HTR-8/SVneo (cell line): ENCODE data around the gene PPP2R1B.

ENCODE experiments used
- DNase-seq: peaks from one replicate; pipeline ENCODE4 v3.0.0; 2011; ENCODE audit warnings: low spot score, mixed read lengths; ENCODE audit not compliant: insufficient read length
- FAIRE-seq: peaks from 2 replicates; lab custom pipeline; 2011; peaks lifted over from hg19 to GRCh38; lab: Jason Lieb, UNC

PPP2R1B gene

DNA sequence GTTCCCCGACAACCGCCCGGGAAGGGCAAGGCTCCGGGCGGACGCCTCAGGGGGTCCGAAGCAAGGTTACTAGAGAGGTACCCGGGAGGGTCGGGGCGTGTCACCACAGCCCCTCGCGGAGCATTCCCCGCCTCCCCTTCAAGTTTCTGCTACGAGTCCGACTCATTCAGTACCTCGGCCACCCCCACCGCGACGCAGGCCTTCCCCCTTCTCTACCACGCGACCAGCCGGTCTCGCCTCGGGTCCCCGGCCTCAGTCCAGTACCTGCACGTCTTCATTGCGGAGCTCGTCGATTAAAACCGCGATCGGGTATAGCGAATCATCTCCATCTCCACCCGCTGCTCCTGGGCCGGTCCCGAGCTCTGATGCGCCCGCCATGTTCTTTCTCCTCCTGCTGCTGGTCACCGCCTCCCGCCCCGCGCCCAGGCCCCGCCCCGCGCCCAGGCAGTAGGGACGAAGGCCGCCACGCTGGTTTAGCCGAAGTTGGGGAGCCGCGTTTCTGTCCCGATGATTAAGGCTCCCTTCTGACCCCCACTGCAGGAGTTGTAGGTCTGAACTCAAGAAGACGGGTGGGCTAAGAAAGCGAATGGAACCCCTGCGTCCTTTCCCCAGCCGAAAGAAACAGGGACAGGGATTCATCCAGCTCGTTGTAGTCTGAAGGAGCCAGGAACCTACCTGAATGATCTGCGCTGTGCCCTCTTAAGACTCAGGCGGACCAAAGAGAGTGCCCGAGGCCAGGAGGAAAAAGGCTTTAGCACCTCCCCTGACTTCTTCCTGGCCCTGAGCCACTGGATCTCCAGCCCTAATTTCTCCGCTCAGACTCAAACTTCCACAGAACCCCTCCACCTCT is at the start of gene PPP2R1B:
Gene PPP2R1B (minus strand): TSS at position 406 of the 850 bp plus-strand sequence. CDS start 28 bp downstream, at position 378.
- DNase-seq (peak; percentile 99), FAIRE-seq (peak; percentile 94)

DNA sequence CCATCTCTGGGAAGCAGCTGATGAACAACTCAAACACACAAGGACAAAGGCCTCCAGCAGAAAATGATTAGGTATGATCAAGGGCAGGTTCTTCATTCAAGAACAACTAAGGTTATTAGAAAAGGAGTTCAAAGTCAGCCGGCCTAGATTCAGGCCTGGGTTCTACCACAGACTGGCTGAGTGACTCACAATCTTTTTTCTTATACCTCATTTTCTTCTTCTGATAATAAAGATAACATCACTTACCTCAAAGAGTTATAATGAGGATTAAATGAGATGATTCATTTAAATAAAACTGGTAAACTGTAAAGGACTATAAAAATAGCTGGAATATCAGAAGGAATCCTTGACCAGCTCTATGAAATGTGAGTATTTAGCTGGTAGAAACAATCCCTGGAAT is 49.3 kb upstream of the PPP2R1B start:
- FAIRE-seq: no peak
- DNase-seq: no peak

DNA sequence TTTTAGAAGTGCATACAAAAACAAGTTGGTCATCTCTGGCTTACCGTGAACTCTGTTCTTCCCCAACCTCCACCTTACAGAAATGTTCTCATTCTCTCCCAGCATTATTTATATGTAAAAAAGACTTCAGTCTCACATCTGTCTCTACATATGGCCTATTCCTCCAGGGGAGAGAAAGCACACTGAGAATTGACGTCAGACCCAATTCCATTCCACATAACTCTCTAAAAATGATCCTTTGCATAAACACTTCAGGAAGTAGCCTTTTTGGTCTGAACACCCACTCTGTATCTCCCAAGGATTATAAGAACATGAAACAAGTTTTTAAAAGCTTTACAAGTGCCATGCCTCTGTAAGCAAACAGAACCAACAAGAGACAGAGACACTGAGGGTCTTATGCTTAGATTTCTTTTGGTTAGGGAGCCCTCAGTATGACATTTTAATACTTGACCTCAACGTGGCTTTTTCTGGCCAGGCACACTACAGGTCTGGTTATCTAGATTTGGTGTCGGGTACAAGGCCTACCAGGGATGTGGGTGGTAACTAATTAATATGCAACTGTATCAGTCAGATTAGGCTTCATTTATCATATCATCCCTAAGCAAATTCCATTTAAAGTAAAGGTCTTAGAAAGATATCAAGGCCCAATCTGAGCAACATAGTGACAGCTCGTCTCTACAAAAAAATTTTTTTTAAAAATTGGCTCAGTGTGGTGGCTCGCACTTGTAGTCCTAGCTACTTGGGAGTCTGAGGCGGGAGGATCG is 48.5 kb upstream of the PPP2R1B start:
- DNase-seq: no peak

DNA sequence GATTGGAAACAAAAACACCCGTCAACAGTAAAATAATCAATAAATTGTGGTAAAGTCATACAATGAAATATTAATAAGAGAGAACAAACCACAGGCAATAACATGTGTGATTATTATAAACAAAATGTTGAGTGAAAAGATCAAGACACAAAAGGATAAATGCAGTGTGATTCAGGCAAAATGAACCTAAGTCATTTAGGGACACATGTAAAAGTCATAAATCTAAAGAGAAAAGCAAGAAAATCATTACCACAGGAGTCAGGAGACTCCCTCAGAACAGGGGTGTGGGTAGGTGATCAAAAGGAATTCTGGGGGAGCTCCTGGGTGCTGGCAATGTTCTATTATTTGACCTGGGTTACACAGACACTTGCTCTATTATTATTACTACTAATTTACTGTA is 47.9 kb upstream of the PPP2R1B start:
- DNase-seq (no peak), FAIRE-seq (no peak)

More for the DNA sequence above, 48.5 kb upstream of the PPP2R1B start:
- FAIRE-seq: peak; percentile 66

DNA sequence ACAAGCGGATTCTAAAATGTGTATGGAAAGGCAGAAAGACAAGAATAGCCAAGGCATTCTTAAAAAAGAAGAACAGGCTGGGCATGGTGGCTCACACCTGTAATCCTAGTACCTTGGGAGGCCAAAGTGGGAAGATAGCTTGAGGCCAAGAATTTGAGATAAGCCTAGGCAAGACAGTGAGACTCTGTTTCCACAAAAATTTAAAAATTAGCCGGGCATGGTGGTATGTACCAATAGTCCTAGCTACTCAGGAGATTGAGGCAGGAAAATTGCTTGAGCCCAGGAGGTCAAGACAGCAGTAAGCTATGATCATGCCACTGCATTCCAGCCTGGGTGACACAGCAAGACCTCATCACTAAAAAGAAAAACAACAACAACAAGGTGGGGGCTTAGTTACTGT is 46.0 kb upstream of the PPP2R1B start:
- FAIRE-seq: peak; percentile 38
- DNase-seq: no peak

DNA sequence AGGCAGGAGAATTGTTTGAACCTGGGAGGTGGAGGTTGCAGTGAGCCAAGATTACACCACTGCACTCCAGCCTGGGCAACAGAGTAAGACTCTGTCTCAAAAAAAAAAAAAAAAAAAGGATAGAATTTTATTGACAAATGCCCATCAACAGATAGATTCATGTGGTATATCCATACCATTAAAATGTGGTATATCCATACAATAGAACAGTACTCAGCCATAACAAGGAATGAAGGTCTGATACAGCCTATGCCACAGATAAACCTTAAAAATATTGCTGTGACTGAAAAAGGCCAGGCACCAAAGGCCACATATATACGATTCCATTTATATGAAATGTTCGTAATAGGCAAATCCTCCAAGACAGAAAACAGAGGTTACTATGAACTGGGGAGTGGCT is 45.3 kb upstream of the PPP2R1B start:
- peak; percentile 20 for FAIRE-seq

DNA sequence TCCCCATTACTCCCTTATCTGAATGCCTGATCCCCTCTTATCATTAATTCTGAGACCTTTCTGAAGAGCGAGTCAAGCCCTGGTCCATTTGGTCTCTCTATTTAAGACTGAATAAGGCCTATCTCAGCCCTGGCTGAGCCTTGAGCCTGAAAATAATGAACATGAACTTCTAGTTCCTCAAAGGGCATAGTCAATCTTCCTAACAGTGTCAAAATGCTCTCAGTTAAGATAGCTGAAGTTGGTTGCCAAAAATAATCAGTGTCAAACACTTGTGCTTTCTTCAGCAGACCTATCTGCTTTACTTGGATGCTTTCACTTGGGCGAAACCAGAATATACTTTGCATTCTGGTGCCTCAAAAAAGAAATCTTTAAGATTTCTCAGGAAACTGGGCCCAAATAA is 42.6 kb upstream of the PPP2R1B start:
- DNase-seq (no peak), FAIRE-seq (peak; percentile 63)

More for the DNA sequence above, 45.3 kb upstream of the PPP2R1B start:
- no peak for DNase-seq

DNA sequence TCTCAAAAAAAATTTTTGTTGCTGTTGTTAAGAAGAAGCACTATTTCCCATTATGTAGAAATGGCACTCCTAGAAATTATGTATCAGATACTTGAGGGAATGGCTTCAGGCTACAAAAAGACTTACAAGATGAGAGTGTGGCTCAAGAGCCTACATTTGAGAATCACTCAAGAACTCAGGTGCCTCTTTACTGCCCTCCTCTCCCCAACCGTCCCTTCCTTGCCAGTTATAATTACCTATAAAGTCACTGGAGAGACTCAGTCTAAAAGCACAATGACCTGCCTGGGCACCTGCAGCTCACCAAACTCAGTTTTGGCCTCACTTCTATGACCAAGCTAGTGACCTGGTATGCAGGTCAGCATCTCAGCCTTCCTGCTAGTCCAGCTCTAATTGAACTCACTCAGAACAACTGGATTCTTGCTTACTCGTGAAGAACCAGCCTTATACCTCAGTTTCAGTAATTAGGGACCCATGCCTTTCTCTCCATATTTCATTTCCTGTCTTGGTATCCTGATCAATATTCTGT is 41.9 kb upstream of the PPP2R1B start:
- FAIRE-seq: no peak
- DNase-seq: no peak

DNA sequence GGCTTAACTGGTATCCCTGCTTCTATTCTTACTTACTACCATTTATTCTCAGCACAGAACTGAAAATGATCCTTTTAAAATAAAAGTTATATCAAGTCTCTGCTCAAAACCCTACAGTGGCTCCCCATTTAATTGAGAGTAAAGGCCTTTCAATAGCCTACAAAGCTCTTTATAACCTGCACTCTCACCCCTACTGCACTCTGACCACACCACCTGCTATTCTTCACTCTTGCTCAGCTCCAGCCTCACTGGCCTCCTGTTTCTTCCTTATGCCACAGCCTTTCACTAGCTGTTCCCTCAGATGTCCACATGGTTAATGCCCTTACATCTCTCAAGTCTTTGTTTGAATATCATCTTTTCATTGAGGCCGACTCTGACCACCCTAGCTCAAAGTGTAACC is 40.9 kb upstream of the PPP2R1B start:
- FAIRE-seq: no peak

DNA sequence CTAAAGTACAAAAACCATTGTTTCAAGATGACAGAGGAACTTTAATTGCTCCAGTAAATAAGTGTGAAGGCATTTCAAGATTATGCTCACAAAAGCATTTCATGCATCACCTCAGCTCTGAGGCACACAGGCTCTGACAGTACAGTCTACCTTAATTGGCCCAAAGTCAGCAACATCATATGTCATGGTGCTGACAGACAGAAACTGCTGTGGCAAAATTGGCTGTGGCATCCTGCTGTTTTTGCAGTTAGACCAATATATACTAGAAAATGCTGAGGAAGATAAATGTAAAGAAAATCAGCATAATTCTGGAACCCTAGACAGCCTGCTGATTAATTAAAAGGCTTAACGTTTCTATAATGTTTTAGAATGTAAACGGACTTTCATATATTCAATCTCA is 34.9 kb upstream of the PPP2R1B start:
- no peak for FAIRE-seq
- no peak for DNase-seq

More for the DNA sequence above, 40.9 kb upstream of the PPP2R1B start:
- no peak for DNase-seq

DNA sequence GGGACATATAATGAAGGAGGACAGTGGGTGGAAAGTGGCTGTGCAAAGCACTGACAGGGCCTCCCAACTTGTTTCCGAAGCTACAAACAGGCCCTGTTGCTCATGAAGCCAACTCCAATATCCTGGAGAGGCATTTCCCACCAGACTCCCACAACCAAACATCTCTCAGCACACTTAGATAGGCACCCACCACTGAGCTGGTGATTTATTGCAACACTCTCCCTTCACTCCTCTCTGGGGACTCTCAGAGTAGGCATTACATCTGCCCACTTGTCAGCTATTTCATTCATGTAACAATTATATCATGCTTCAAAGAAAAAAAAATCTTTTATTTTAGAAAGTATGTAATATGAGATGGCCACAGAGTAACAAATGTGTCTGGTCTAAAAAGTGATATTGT is 32.1 kb upstream of the PPP2R1B start:
- FAIRE-seq: peak; percentile 63
- DNase-seq: no peak

DNA sequence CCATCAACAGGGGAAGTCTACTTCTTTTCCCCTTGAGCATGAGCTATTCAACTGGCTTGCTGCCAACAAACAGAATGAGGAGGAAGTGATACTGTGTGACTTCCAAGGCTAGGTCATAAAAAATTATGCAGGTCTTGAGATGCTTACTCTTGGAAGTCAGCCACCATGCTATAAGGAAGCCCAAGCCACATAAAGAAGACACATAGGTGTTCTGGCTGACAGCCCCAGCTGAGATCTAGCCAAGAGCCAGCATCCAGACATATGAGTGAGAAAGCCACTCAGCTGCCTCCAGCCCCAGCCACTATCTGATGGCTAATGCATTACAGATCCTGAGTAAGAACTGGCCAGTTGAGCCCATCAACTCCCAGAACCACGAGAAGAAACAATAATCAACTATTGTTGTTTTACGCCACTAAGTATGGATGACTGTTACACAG is 31.0 kb upstream of the PPP2R1B start:
- DNase-seq (no peak), FAIRE-seq (peak; percentile 55)

DNA sequence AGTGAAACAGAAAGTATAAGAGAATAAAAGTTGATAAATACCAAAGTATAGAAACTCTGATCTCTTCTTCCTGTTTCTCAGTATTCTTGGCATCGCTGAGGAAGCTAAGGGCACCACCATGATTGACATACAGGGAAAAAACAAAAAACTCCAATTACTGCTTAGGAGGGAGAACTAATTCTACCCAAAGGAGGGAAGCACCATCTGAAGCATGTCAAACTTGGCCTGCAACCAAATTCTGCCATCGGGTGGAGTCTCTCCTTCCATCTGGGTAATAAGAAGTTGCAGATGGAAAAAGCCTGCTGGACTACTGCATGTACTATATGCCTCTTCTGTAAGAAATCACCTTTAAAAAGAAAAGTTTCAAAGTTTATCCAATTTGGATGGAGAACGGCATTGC is 30.5 kb upstream of the PPP2R1B start:
- no peak for FAIRE-seq

DNA sequence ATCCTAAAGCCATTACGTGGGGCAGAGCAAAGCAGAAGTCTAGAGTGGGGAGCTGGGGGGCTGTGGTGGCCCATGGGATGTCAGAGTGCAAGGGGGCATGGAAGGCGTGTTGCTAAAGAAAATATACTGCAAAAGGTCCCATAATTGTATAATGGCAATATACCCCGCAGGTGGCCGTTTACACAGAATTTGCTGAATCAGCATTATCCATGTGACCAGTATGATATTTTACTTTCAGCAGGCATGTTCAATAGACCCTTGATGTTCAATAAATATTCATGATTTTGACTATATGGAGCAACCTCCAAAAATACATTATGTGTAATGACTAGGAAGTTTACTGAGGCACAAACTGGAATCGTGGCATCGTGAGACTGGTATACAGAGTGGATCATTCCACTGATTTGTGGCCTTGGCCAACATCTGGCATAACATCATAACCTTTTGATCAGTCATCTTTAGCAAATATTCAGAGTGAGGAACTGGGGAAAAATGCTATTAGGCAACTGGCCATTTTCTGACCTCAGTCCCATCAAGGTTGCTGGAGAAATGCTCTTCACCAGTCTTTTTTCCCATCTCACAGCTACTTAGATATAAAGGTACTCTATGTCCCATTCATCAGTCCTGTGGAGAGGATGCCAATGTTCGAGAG is 29.3 kb upstream of the PPP2R1B start:
- no peak for DNase-seq
- peak; percentile 80 for FAIRE-seq

More for the DNA sequence above, 30.5 kb upstream of the PPP2R1B start:
- no peak for DNase-seq

DNA sequence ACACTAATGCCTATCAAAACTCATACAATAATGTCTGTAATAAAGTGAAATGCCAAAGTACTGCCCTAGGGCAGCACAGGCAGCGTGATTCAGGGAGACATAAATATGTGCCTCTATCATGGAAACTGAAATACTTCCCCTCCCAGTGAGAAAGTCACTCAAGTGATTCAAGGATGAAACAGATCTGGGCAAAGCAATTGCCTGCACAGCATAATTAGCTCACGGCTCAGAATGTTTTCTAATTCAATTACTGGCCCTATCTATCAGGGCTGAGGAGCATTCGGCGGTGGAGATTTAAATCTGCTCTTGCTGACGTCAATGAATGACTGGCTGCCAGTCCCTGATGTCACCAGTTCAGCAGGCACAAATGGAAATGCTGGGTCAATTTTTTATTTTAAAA is 27.7 kb upstream of the PPP2R1B start:
- DNase-seq (no peak), FAIRE-seq (peak; percentile 79)

DNA sequence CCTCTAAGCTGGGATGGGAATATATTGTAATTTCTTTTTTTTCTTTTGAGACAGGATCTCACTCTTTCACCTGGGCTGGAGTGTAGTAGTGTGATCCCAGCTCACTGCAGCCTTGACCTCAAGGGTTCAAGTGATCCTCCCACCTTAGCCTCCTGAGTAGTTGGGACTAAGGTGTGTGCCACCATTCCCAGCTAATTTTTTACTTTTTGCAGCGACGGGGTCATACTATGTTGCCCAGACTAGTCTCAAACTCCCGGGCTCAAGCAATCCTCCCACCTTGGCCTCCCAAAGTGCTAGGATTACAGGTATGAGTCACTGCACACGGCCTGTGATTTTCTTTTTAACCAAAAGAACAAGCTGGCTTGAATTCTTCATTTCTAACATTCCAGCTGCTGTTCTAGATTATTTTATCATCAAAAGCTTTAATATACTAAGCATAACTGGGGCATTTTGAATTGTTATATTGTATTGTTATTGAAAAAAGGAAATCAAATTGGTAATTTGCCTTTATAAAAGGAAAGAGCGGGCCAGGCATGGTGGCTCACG is 26.8 kb upstream of the PPP2R1B start:
- FAIRE-seq (no peak), DNase-seq (no peak)

DNA sequence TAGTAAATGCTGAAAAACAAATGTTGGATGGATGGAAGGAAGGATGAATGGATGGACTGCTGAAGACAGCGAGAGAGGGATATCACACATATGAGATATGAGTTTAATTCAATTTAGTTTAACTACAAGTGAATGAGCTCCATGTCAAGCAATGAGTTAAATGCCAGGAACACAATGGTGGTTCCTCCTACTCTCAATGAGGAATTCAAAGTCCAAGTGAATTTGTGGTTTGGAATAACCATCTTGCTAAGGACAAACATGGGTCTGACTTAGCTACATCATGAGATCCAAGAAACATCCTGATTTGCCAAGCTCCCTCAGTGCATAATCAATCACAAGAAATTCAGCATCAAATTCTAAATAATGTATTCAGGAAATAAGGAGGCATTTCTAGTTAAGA is 26.1 kb upstream of the PPP2R1B start:
- DNase-seq (no peak), FAIRE-seq (peak; percentile 42)

DNA sequence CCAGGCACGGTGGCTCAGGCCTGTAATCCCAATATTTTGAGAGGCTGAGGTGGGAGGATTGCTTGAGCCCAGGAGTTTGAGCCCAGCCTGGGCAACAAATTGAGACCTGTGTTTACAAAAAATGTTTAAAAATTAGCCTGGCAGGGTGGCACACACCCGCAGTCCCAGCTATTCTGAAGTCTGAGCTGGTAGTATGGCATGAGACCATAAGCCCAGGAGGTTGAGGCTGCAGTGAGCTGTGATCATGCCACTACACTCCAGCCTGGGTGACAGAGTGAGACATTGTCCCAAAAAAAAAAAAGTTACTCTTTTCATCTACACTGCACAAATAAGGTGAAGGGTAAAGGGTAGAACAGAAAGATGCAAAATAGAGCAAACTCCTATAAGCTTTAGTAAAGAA is 22.3 kb upstream of the PPP2R1B start:
- DNase-seq (no peak), FAIRE-seq (no peak)

DNA sequence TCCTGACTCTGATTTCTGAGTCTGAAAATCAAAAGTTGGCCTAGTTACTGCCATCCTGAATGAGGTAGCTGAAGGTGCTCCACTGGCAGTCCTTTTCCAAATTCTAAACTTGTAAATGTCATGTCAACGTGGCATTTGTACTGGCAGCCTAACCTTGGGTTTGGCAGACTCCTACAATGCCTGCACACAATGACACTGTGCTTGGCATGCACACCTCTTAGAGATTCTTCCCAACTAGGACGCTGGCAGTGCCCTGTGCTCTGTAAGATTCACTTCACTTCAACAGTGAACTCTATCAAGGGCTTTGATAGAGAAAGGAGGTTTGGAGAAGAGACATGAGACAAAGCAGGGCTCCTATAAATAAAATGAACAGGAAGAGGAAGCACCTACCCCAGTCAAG is 21.9 kb upstream of the PPP2R1B start:
- FAIRE-seq (peak; percentile 72), DNase-seq (no peak)

DNA sequence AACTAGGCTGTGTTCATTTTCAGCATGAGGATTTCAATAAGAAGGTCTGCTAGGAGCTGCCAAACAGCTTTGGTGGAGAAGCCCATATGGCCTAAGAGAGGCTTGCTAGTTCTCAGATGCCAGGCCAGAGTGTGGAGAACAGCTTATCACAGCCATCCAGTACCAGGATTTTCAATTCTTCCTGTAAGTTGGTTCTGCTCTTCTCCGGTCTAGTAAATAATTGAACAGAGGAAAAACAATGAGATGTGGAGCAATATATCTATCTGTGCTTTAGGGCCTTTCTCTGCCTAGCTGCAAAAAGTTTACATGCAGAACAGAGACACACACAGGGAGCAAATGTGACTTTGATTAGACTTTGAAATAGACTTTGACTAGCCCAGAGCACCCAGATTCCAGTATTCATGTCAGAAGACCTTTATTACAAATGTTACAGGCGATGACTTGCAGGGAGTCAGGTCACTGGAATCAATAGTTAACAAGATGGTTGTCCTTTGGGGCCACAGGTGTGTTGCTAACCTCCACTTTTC is 19.8 kb upstream of the PPP2R1B start:
- FAIRE-seq: no peak
- DNase-seq: no peak
